K562 (cell line): ENCODE measurements around the gene SGMS1. TPM values are rescaled to one million over a fixed set of nuclear protein-coding genes. Genes with fewer than 3 reads are reported as not detected.

ENCODE experiments used
- BRCA1 ChIP-seq, 2 experiments: fragments of 450-650 bp in 1 of 2; sonication (generic) in 1 of 2; formaldehyde crosslinking in 1 of 2; IDR thresholded peaks; 2 replicates each; pipeline versions ENCODE4 v1.5.0 to v1.6.1; 2017 to 2020; ENCODE audit warnings: mild to moderate bottlenecking in 1 of 2, missing genetic modification reagents in 1 of 2
- CBX1 ChIP-seq: sonication (generic); IDR thresholded peaks from 2 replicates; pipeline ENCODE4 v1.6.1; 2016; ENCODE audit warnings: antibody characterized with exemption, low read depth, mild to moderate bottlenecking
- CEBPB ChIP-seq: fragments of 450-650 bp; IDR thresholded peaks from 2 replicates; pipeline ENCODE4 v1.6.1; 2016; ENCODE audit warnings: missing genetic modification characterization, missing compliant biosample characterization
- CHD2 ChIP-seq: IDR thresholded peaks from 2 replicates; pipeline ENCODE4 v1.6.1; 2011; ENCODE audit warnings: low read depth, low read length
- EHMT2 ChIP-seq: fragments of 450-650 bp; IDR thresholded peaks from 2 replicates; pipeline ENCODE4 v1.6.1; 2018; ENCODE audit warnings: antibody characterized with exemption
- ESRRA ChIP-seq: fragments of 450-650 bp; IDR thresholded peaks from 2 replicates; pipeline ENCODE4 v1.6.1; 2014; ENCODE audit warnings: low read depth, mild to moderate bottlenecking, moderate library complexity, borderline replicate concordance
- HMGN3 ChIP-seq: IDR thresholded peaks from 2 replicates; pipeline ENCODE4 v1.6.1; 2011; ENCODE audit warnings: borderline replicate concordance, low read depth, mild to moderate bottlenecking, mixed read lengths, low read length; ENCODE audit not compliant: insufficient read length; ENCODE audit errors: extremely low read depth
- IRF2 ChIP-seq: sonication (generic); formaldehyde crosslinking; IDR thresholded peaks from 2 replicates; pipeline ENCODE4 v1.8.1; 2022; ENCODE audit warnings: mild to moderate bottlenecking, missing genetic modification reagents
- MTA3 ChIP-seq: fragments of 450-650 bp; formaldehyde crosslinking; IDR thresholded peaks from 2 replicates; pipeline ENCODE4 v1.6.1; 2017; ENCODE audit warnings: mild to moderate bottlenecking, borderline replicate concordance
- NEUROD1 ChIP-seq: fragments of 150-350 bp; IDR thresholded peaks from 2 replicates; pipeline ENCODE4 v1.6.1; 2014; ENCODE audit warnings: borderline replicate concordance, low read length, low read depth; ENCODE audit not compliant: partially characterized antibody
- NFE2 ChIP-seq: IDR thresholded peaks from 2 replicates; pipeline ENCODE4 v1.6.1; 2014; ENCODE audit warnings: antibody characterized with exemption, low read depth
- NR2C2 ChIP-seq, 2 experiments: fragments of 200-800 bp in 1 of 2; sonication (Bioruptor generic) in 1 of 2; sonication (generic) in 1 of 2; formaldehyde crosslinking in 1 of 2; IDR thresholded peaks; 2 replicates each; pipeline versions ENCODE4 v1.6.1 to v1.8.0; 2016 to 2022; ENCODE audit warnings: mild to moderate bottlenecking in 1 of 2, missing compliant biosample characterization in 1 of 2, missing genetic modification characterization in 1 of 2, missing genetic modification reagents in 1 of 2
- SIN3A ChIP-seq, 2 experiments: fragments of 150-350 bp in 1 of 2; IDR thresholded peaks; 2 replicates each; pipeline ENCODE4 v1.6.1; 2011 to 2016; ENCODE audit warnings: borderline replicate concordance in 2 of 2, low read depth in 2 of 2, low read length in 2 of 2, mild to moderate bottlenecking in 2 of 2, moderate library complexity in 2 of 2; ENCODE audit not compliant: control insufficient read depth in 1 of 2
- ZFPM2 ChIP-seq: fragments of 250-450 bp; sonication (Bioruptor Pico); IDR thresholded peaks from 2 replicates; pipeline ENCODE4 v1.5.1; 2022; ENCODE audit warnings: mild to moderate bottlenecking
- ZNF140 ChIP-seq: fragments of 250-450 bp; sonication (Bioruptor Pico); IDR thresholded peaks from 2 replicates; pipeline ENCODE4 v1.8.0; 2021; ENCODE audit warnings: moderate library complexity, mild to moderate bottlenecking, inconsistent platforms
- ZNF165 ChIP-seq: fragments of 250-450 bp; sonication (Bioruptor Pico); IDR thresholded peaks from 2 replicates; pipeline ENCODE4 v1.4.0; 2020; ENCODE audit warnings: borderline replicate concordance
- ZNF561 ChIP-seq: fragments of 450-650 bp; formaldehyde crosslinking; conservative IDR thresholded peaks from 2 replicates; pipeline ENCODE4 v1.4.0; 2020; ENCODE audit warnings: mild to moderate bottlenecking, moderate library complexity
- ZNF57 ChIP-seq: fragments of 450-650 bp; formaldehyde crosslinking; IDR thresholded peaks from 2 replicates; pipeline ENCODE4 v1.4.0; 2020; ENCODE audit warnings: mild to moderate bottlenecking, moderate library complexity
- ZNF668 ChIP-seq: fragments of 250-450 bp; sonication (Bioruptor Pico); IDR thresholded peaks from 2 replicates; pipeline ENCODE4 v1.8.0; 2022; ENCODE audit warnings: mild to moderate bottlenecking, inconsistent platforms
- polyA plus RNA-seq, 8 experiments: library from polyadenylated mRNA; depleted of rRNA in 4 of 8; stranded (reverse) in 5 of 8; unstranded in 3 of 8; fragments of >200 nt; fragmentation: Nextera tagmentation in 2 of 8; fragmentation: Illumina TruSeq in 1 of 8; extraction: Ambion mirVana in 2 of 8; extraction: Trizol in 1 of 8; gene quantifications; 2 replicates each; pipeline versions ENCODE4 v1.2.1 to v1.2.3, GENCODE V29; 2011 to 2014; ENCODE audit warnings: inconsistent platforms in 1 of 8, missing spikeins in 1 of 8
- total RNA-seq, 7 experiments: library from RNA; depleted of rRNA in 6 of 7; stranded (reverse); fragments of >200 nt in 6 of 7; fragmentation: Illumina TruSeq in 2 of 7; extraction: Trizol in 2 of 7; gene quantifications; 2 replicates each; pipeline versions ENCODE4 v1.2.1 to v1.2.3, GENCODE V29; 2011 to 2021; ENCODE audit warnings: low replicate concordance in 1 of 7
- TF ChIP-seq, protein P1 (sequence below): fragments of 250-450 bp; sonication (Bioruptor Pico); IDR thresholded peaks from 2 replicates; pipeline ENCODE4 v1.5.0; 2021; ENCODE audit warnings: mild to moderate bottlenecking, borderline replicate concordance
- TF ChIP-seq, protein P2 (sequence below): fragments of 250-450 bp; sonication (Bioruptor Pico); IDR thresholded peaks from 2 replicates; pipeline ENCODE4 v1.5.0; 2020; ENCODE audit warnings: mild to moderate bottlenecking, borderline replicate concordance
- TF ChIP-seq, protein P3 (sequence below): fragments of 200-800 bp; sonication (Bioruptor generic); IDR thresholded peaks from 2 replicates; pipeline ENCODE4 v1.6.1; 2017; ENCODE audit warnings: missing genetic modification characterization, missing compliant biosample characterization

Gene SGMS1
- total and polyA plus RNA-seq, 9 of the 15 experiments (the other 6 are each of a cell fraction or from before 2014, with no cell fraction given), result 22.6 to 232 (median 82.2) TPM

DNA sequence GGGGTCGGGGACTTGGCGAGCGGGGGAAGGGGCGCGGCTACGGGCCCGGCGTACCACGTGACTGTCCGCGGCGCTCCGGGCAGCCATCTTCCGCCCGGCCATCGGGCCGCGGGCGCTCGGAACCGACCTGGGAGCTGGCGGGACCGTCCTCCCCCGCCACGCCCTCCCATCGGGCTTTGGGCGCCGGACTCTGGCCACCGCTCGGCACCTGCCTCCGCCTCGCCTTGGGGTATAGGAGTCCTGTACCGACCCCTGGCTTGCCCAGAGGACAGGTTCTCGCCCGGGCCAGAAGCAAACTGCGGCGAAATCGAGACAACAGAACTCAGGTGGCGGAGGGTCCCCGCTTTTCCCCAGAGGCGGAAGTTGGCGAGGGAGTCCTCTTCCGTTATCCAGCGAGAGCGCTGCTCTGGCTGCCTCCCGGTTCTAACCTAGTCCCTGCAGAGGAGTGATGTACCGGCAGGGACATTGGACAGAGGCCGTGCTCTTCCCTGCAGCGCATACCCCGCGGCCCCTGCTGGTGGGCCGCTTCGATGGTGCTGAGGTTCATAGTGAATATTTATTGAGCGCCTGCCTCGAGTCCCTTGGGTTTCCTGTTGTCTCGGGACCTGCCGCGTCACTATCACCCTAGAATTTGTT, 1.2 kb upstream of the SGMS1 start (continued):
- TF ChIP-seq NEUROD1 (no peak), CEBPB (no peak), ZNF57 (CRISPR knock-in tag) (no peak), EHMT2 (no peak), SIN3A (IDR thresholded peaks at IDR 0.05; ENCODE audit: borderline replicate concordance in 2 of 2, control insufficient read depth in 1 of 2, low read depth in 2 of 2, low read length in 2 of 2) (peak; percentile 78 to 79; a peak in 2 of 4 replicates), IRF2 (CRISPR knock-in tag) (no peak), ZNF140 (CRISPR knock-in tag) (no peak), CHD2 (no peak; the same call in 1 of the 2 replicates), ZNF668 (CRISPR knock-in tag) (0 out of 2 replicates have a peak, but pooled peaks have one; percentile 12), NFE2 (0 out of 2 replicates have a peak, but pooled peaks have one; percentile 16), ZFPM2 (CRISPR knock-in tag) (0 out of 2 replicates have a peak, but pooled peaks have one; percentile 75), BRCA1 (IDR thresholded peaks at IDR 0.05) (no peak), BRCA1 (CRISPR knock-in tag; IDR thresholded peaks at IDR 0.05) (no peak), ZNF165 (CRISPR knock-in tag) (no peak), CBX1 (no peak), NR2C2 (CRISPR knock-in tag; IDR thresholded peaks at IDR 0.05) (no peak), NR2C2 (tag; IDR thresholded peaks at IDR 0.05) (0 out of 2 replicates have a peak, but pooled peaks have one; percentile 29), ZNF561 (CRISPR knock-in tag) (no peak), MTA3 (peak; percentile 27; the same call in 1 of the 2 replicates), HMGN3 (peak; percentile 70), ESRRA (no peak)
- TF ChIP-seq, protein P1, sequence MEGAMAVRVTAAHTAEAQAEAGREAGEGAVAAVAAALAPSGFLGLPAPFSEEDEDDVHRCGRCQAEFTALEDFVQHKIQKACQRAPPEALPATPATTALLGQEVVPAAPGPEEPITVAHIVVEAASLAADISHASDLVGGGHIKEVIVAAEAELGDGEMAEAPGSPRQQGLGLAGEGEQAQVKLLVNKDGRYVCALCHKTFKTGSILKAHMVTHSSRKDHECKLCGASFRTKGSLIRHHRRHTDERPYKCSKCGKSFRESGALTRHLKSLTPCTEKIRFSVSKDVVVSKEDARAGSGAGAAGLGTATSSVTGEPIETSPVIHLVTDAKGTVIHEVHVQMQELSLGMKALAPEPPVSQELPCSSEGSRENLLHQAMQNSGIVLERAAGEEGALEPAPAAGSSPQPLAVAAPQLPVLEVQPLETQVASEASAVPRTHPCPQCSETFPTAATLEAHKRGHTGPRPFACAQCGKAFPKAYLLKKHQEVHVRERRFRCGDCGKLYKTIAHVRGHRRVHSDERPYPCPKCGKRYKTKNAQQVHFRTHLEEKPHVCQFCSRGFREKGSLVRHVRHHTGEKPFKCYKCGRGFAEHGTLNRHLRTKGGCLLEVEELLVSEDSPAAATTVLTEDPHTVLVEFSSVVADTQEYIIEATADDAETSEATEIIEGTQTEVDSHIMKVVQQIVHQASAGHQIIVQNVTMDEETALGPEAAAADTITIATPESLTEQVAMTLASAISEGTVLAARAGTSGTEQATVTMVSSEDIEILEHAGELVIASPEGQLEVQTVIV (CRISPR knock-in tag), result no peak
- TF ChIP-seq, protein P2, sequence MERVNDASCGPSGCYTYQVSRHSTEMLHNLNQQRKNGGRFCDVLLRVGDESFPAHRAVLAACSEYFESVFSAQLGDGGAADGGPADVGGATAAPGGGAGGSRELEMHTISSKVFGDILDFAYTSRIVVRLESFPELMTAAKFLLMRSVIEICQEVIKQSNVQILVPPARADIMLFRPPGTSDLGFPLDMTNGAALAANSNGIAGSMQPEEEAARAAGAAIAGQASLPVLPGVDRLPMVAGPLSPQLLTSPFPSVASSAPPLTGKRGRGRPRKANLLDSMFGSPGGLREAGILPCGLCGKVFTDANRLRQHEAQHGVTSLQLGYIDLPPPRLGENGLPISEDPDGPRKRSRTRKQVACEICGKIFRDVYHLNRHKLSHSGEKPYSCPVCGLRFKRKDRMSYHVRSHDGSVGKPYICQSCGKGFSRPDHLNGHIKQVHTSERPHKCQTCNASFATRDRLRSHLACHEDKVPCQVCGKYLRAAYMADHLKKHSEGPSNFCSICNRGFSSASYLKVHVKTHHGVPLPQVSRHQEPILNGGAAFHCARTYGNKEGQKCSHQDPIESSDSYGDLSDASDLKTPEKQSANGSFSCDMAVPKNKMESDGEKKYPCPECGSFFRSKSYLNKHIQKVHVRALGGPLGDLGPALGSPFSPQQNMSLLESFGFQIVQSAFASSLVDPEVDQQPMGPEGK (CRISPR knock-in tag), result no peak
- TF ChIP-seq, protein P3, sequence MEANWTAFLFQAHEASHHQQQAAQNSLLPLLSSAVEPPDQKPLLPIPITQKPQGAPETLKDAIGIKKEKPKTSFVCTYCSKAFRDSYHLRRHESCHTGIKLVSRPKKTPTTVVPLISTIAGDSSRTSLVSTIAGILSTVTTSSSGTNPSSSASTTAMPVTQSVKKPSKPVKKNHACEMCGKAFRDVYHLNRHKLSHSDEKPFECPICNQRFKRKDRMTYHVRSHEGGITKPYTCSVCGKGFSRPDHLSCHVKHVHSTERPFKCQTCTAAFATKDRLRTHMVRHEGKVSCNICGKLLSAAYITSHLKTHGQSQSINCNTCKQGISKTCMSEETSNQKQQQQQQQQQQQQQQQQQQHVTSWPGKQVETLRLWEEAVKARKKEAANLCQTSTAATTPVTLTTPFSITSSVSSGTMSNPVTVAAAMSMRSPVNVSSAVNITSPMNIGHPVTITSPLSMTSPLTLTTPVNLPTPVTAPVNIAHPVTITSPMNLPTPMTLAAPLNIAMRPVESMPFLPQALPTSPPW (CRISPR knock-in tag), result no peak
